Endothelial cell of umbilical vein (primary cell): ENCODE results near the gene ALK. TPM values are rescaled to one million over a fixed set of nuclear protein-coding genes. Genes with fewer than 3 reads are reported as not detected.

Experiments used
- BruUV-seq: library from RNA; stranded (reverse); fragments of 400-500 nt; replicated peaks from 2 replicates; lab custom pipeline; 2021; lab: Mats Ljungman, UMichigan
- CTCF ChIA-PET: fragments of 300-600, 350-600 bp; sonication (Branson Sonifier 250); formaldehyde crosslinking; loops from one replicate; lab custom pipeline; 2021; ENCODE audit warnings: antibody characterized with exemption, inconsistent platforms; lab: Charles Lee
- POLR2A ChIA-PET: fragments of 300-600, 350-600 bp; sonication (Branson Sonifier 250); formaldehyde crosslinking; loops from one replicate; lab custom pipeline; 2021; ENCODE audit warnings: antibody characterized with exemption, inconsistent platforms; lab: Charles Lee
- DNase-seq: peaks from one replicate; pipeline ENCODE4 v3.0.0-alpha.2; 2011; ENCODE audit warnings: low read depth, low spot score
- FAIRE-seq: peaks from 2 replicates; lab custom pipeline; 2011; peaks lifted over from hg19 to GRCh38; lab: Jason Lieb, UNC
- H2AFZ ChIP-seq: 2 replicates; pipeline ENCODE4 v1.6.0; 2012; ENCODE audit warnings: low read depth, low read length, control low read depth, inconsistent platforms
- H3K27ac ChIP-seq: 2 replicates; pipeline ENCODE4 v1.5.1; 2011; ENCODE audit warnings: low read depth, mild to moderate bottlenecking, control low read depth, low read length, moderate library complexity; ENCODE audit not compliant: insufficient read depth
- H3K27me3 ChIP-seq, 2 experiments: 2 replicates each; pipeline versions ENCODE4 v1.6.0 to v1.6.1; 2011; ENCODE audit warnings: low read length in 2 of 2, mixed read lengths in 1 of 2; ENCODE audit not compliant: control insufficient read depth in 2 of 2, insufficient read depth in 2 of 2
- H3K36me3 ChIP-seq, 2 experiments: 2 replicates in 1 of 2; 3 replicates in 1 of 2; pipeline ENCODE4 v1.5.1; 2011; ENCODE audit warnings: low read length in 2 of 2, mild to moderate bottlenecking in 1 of 2, moderate library complexity in 1 of 2; ENCODE audit not compliant: control insufficient read depth in 2 of 2, insufficient read depth in 2 of 2; ENCODE audit errors: extremely low read depth in 1 of 2
- H3K4me1 ChIP-seq: 3 replicates; pipeline ENCODE4 v1.5.1; 2011; ENCODE audit warnings: mild to moderate bottlenecking, low read length; ENCODE audit not compliant: control insufficient read depth, insufficient read depth; ENCODE audit errors: extremely low read depth
- H3K4me2 ChIP-seq: 2 replicates; pipeline ENCODE4 v1.6.1; 2011; ENCODE audit warnings: low read length, control low read depth, mixed read lengths; ENCODE audit not compliant: insufficient read depth
- H3K4me3 ChIP-seq, 3 experiments: fragments of 200-600 bp in 1 of 3; sonication (generic), shearing (Covaris generic) in 1 of 3; replicated peaks in 1 of 3; 2 replicates each; pipeline ENCODE4 v1.5.1; 2011 to 2016; ENCODE audit warnings: control low read depth in 3 of 3, low read length in 3 of 3, mild to moderate bottlenecking in 2 of 3, inconsistent platforms in 1 of 3, low read depth in 1 of 3, moderate library complexity in 1 of 3; ENCODE audit not compliant: insufficient read depth in 1 of 3
- H3K79me2 ChIP-seq: 2 replicates; pipeline ENCODE4 v1.6.0; 2012; ENCODE audit warnings: low read length, inconsistent platforms; ENCODE audit not compliant: control insufficient read depth, insufficient read depth
- H3K9ac ChIP-seq: replicated peaks from 2 replicates; pipeline ENCODE3; 2011; ENCODE audit warnings: low read length, control low read depth; ENCODE audit not compliant: insufficient read depth; ENCODE audit errors: extremely low read depth
- H3K9me1 ChIP-seq: replicated peaks from 3 replicates; pipeline ENCODE4 v1.6.0; 2011; ENCODE audit warnings: mild to moderate bottlenecking, low read length; ENCODE audit not compliant: control insufficient read depth, insufficient read depth; ENCODE audit errors: extremely low read depth
- H3K9me3 ChIP-seq: replicated peaks from 2 replicates; pipeline ENCODE4 v1.5.1; 2012; ENCODE audit warnings: low read length, inconsistent platforms; ENCODE audit not compliant: control insufficient read depth, insufficient read depth
- H4K20me1 ChIP-seq: replicated peaks from 2 replicates; pipeline ENCODE3; 2011; ENCODE audit warnings: mild to moderate bottlenecking, low read length; ENCODE audit not compliant: control insufficient read depth, insufficient read depth; ENCODE audit errors: extremely low read depth
- CTCF ChIP-seq, 2 donors: IDR thresholded peaks; 1 replicate in 1 of 2; 2 replicates in 1 of 2; pipeline ENCODE4 v1.5.1; 2011; ENCODE audit warnings: low read length in 2 of 2, mild to moderate bottlenecking in 2 of 2, moderate library complexity in 2 of 2, control low read depth in 1 of 2, inconsistent platforms in 1 of 2, low read depth in 1 of 2; ENCODE audit not compliant: insufficient read depth in 1 of 2; ENCODE audit errors: extremely low read depth in 1 of 2
- EZH2 ChIP-seq: IDR thresholded peaks from 2 replicates; pipeline ENCODE4 v1.6.1; 2012; ENCODE audit warnings: borderline replicate concordance, low read depth, mild to moderate bottlenecking, moderate library complexity, low read length, inconsistent platforms; ENCODE audit not compliant: severe bottlenecking
- FOS ChIP-seq: IDR thresholded peaks from 2 replicates; pipeline ENCODE4 v1.6.1; 2011; ENCODE audit warnings: mild to moderate bottlenecking, low read length, moderate library complexity, borderline replicate concordance; ENCODE audit not compliant: insufficient read depth
- GATA2 ChIP-seq: IDR thresholded peaks from 2 replicates; pipeline ENCODE4 v1.7.0; 2011; ENCODE audit warnings: low read depth, mild to moderate bottlenecking, moderate library complexity, mixed read lengths, low read length; ENCODE audit not compliant: insufficient read length, insufficient read depth
- JUN ChIP-seq: IDR thresholded peaks from 2 replicates; pipeline ENCODE4 v1.6.1; 2011; ENCODE audit warnings: borderline replicate concordance, low read depth; ENCODE audit not compliant: insufficient read length, insufficient read depth
- MAX ChIP-seq: IDR thresholded peaks from 2 replicates; pipeline ENCODE4 v1.6.1; 2011; ENCODE audit not compliant: insufficient read depth, insufficient read length
- MYC ChIP-seq: IDR thresholded peaks from one replicate; pipeline ENCODE4 v1.6.1; 2011; ENCODE audit warnings: mild to moderate bottlenecking, low read depth, low read length
- POLR2A ChIP-seq: IDR thresholded peaks from 2 replicates; pipeline ENCODE4 v1.6.1; 2012; ENCODE audit warnings: low read depth, mild to moderate bottlenecking, control low read depth, low read length
- POLR2AphosphoS5 ChIP-seq: IDR thresholded peaks from 2 replicates; pipeline ENCODE4 v1.6.1; 2012; ENCODE audit warnings: low read depth, mild to moderate bottlenecking, control low read depth, low read length, moderate library complexity; ENCODE audit not compliant: insufficient read depth
- dilution Hi-C: fragments of 300-500 bp; cut with MboI; formaldehyde crosslinking; loops from one replicate; pipeline ENCODE4 v1.15.0; 2019; ENCODE audit warnings: low sequenced_read_pairs; ENCODE audit not compliant: extremely low pct_ligation_motif_present
- intact Hi-C: fragments of 100-400 bp; cut with micrococcal nuclease; formaldehyde crosslinking; loops from one replicate; pipeline ENCODE4 v1.10.0; 2022
- polyA plus RNA-seq, 4 experiments: library from polyadenylated mRNA; depleted of rRNA in 3 of 4; stranded (reverse) in 3 of 4; unstranded in 1 of 4; fragments of >200 nt; gene quantifications; 2 replicates each; pipeline versions ENCODE4 v1.2.1 to v1.2.3, GENCODE V29; 2011 to 2012; ENCODE audit warnings: missing spikeins in 1 of 4
- total RNA-seq: library from RNA; stranded (reverse); gene quantifications from 2 replicates; pipeline ENCODE4 v1.2.3, GENCODE V29; 2021

The ALK gene
- total and polyA plus RNA-seq, 2 donors (not counting 3 experiments of a cell fraction or from before 2014, with no cell fraction given), result not detected

- H3K9me3 ChIP-seq, result no peaks in the 10 kb centered on the region
- no TSS peak for BruUV-seq
- ChIA-PET POLR2A (no interaction called here), CTCF (no interaction called here)
- H3K27me3 ChIP-seq, result no peaks in the 10 kb centered on the region
- TF ChIP-seq EZH2, result no peak
- TF ChIP-seq FOS, result no peak
- no peak for TF ChIP-seq MYC
- TF ChIP-seq GATA2, result no peak
- no peak for TF ChIP-seq POLR2AphosphoS5
- TF ChIP-seq CTCF (IDR thresholded peaks at IDR 0.05; ENCODE audit: extremely low read depth in 1 of 2, insufficient read depth in 1 of 2, low read depth in 1 of 2, low read length in 2 of 2), result no peak
- TF ChIP-seq MAX, result no peak
- TF ChIP-seq POLR2A, result no peak
- no peak for TF ChIP-seq JUN
- H3K9me1 ChIP-seq, result no peaks in the 10 kb centered on the region
- H3K36me3 ChIP-seq, result no peaks in the 10 kb centered on the region
- no peak for DNase-seq
- no peaks in the 10 kb centered on the region for H3K4me1 ChIP-seq
- H3K4me2 ChIP-seq, result no peak overlapping the region
- no peak overlapping the region for H3K4me3 ChIP-seq
- no peak for FAIRE-seq
- dilution Hi-C loops (no loop called here), intact Hi-C loops (no loop called here)
- no peak overlapping the region for H3K27ac ChIP-seq
- no peaks in the 10 kb centered on the region for H4K20me1 ChIP-seq
- no peaks in the 10 kb centered on the region for H3K79me2 ChIP-seq
- H2AFZ ChIP-seq, result no peak overlapping the region
- H3K9ac ChIP-seq, result no peak overlapping the region
Measured at GRCh38 chr2:29206941-29207340, 714.4 kb downstream of the ALK start.
